GM21528 (cell line): Measurements from ENCODE around the gene PIWIL4.

Experiments
- ATAC-seq: cut with Tn5 transposase; IDR thresholded peaks from one replicate; pipeline ENCODE4 v1.9.1; 2021; ENCODE audit warnings: mild to moderate bottlenecking, moderate library complexity; ENCODE audit not compliant: unreplicated experiment, low FRiP score

PIWIL4 gene

DNA sequence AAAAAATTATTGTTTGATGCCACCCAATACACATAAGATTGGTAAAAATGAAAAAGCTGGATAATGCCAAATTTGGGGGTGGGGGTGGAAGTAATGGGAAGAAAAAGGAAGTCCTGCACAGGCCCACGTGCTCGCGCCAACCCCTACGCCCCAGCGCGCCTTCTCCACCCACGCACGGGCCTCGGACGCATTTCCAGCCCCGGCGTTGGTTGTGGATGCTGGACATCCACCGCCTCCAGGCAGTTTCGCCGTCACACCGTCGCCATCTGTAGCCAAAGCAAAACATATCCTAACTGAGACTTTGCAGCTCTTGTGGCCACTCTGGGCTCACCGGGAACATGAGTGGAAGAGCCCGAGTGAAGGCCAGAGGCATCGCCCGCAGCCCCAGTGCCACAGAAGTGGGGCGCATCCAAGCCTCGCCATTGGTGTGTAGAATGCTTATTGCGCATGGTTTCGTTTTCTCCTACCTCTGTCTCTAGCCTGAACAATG lies at the start of gene PIWIL4:
Gene PIWIL4, plus strand, starts transcription at position 188 of the 490 bp plus-strand sequence. Its CDS starts 151 bp downstream, at position 339.
- ATAC-seq = no peak

DNA sequence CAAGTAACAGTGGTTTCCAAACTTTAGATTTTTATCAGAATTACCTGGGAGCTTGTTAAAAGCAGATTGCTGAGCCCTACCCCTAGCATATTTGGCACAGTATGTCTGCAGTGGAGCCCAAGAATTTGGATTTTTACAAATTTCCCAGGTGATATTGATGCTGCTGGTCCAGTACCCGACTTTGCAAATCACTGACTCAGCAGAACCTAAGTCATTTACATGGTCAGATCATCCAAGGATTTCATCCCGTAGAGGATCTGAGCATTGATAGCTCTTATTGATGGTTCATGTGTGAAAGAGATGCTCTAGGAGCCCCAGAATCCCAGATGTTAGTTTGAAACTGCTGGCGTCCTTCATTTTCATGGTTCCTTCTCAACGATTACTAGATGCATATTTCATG lies 48.9 kb upstream of the PIWIL4 start:
- ATAC-seq = no peak

DNA sequence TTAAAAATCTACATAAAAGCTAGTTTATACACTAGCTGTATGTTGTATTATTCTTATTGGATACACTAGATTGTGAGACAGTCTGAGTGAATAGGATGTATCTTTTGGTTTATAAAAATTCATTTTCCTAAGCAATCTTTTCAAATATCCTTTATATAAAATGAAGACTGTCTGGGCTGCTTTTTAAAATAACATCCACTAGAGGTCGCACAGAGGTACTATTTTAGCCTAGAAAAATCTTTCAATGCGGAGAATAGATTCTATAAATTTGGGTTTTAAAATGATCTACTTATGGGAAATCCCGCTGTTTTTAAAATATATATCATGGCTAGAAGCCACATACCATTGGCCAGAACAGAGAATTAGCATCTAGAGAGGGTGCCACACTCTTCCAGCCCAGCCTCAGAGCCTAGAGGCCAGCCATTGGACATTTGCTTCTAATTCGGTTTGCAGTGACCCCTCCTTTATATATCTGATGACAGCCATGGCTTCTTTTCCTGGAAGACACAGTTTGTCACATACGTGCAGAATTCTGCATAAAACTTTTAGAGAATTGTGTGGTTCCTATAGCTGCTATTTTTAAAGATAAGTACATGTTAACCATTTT lies 47.6 kb upstream of the PIWIL4 start:
- peak; percentile 63 for ATAC-seq

DNA sequence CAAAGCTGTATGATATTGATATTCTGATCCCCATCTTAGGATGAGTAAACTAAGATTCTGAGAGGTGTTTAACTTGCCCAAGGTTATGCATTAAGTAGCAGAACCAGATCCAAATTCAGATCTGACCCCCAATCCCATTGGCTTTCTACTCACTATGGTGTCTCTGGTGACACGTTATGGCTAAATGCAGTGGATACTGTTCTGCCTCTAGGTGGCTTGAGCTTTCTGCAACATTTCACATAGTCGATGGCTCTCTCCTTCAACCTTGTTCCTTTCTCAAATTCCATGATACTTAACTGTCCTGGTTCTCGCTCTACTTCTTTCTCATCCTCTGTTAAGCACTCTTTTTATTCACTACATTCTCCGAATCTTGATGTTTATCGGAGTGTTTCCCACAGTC lies 45.5 kb upstream of the PIWIL4 start:
- ATAC-seq = no peak

DNA sequence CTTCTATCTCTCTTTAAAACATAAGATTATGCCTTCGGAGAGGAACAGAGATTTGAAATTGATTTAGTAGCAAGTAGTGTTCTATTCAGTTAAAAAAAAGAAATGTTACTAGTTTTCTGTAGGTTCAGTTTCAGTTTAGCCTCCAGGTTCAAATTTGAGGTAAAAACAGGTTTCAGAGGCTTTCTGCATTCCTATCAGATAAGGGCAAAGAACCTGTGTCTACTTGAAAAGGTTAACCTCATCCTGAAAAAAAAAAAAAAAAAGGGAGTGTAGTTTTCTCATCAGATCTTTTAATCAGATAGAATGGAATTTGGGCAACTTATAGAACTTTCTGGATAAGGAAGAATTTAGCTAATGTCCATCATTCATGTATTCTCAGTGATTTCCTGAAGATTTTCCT lies 42.8 kb upstream of the PIWIL4 start:
- no peak for ATAC-seq

DNA sequence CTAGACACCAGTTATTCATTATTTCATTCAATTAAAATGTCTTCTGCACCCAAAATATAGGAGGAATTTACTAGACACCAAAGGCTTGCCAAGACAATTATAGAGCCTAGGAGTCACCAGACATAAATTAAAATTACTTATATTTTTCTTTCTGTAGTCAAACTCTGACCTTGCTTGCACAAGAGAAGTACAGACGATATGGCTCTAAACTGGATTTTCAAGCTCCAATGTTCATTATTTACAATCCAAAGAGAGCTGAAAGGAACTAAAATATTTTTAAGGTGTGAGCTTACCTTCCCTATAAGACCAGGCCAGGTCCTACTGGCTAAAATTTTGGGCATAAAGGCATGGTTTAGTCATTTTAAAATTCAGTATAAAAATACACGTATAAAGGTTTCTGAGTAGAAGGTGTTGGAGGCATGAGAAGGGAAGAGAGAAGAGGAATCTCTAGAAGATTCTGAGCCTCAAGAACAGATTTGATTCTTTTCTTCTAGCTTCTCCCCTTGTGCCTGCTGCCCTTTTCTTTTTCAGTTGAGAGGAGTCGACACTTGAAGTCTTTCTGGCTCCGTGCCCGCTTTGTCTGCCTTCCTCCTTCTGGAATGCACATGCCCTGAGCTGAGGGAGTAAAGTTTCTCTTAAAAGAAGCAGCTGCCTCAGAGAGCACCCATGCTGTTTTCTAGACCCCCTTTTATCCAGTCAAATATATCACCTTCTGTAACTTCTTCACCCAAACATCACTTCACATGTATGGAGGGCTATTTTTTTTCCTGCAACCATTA lies 41.4 kb upstream of the PIWIL4 start:
- ATAC-seq = no peak

DNA sequence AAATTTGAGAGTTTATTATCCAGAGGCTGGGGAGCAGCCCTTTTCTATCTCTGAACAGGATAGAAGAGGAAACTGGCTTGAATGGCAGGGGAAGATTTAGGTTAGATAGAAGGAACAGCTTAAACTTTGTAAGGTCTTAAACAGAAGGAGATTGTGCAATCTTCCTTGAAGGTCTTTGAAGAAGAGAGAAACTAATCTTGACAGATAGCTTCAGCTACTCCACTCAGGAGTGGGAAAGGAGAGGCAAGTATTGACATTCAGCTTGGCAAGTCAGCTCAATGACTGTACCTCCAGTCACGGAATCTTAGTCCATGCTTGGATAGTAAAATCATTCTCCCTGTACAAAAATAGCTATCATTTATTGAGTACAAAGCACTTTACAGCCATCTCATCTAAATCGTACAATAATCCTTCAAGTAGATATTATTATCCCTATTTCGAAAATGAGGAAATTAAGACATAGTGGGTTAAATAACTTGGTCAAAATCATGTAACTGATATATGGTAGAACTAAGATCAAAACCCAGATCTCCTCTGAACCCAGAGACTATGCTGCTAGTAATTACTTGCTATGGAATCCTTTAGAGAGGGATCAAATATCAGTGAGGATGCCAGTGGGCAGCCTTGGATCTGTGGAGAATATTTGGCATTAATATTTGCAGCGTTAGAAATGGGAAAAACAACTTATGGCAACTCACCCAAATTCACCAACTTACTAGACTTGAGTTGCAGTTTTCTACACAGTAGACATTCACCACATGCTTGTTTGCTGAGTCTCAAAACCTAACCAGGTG lies 40.3 kb upstream of the PIWIL4 start:
- no peak for ATAC-seq

DNA sequence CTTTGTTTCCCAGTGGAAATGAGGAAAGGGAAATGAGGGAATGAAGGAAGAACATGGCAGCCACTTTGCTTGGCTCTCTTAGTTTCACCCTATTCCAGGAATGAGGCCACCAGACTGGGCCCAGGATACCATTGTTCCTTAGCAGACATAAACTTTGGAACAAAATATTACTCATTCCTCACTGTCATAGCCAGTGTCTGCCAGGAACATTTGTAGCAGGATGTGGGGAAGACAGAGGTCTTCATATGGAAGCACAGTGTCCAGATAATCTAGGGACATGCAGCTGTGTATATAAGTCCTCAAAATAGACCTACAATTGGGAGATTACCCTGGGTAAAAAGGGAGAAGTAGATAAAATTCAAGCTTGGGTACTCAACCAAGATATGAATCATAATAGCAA lies 38.6 kb upstream of the PIWIL4 start:
- no peak for ATAC-seq

DNA sequence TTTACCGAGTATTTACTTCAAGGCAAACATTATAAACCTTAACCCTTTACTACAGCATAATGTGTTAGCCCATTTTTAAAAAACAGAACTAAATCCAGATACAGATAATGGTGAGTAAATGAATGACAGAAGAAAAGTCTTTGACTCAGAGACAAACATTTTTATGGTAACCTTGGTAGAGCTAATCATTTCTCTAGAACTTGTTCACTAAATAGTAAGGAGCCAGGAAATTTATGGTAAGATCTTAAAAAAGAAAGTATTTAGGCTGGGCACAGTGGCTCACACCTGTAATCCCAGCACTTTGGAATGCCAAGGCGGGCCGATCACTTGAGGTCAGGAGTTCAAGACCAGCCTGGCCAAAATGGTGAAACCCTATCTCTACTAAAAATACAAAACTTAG lies 35.0 kb upstream of the PIWIL4 start:
- ATAC-seq = no peak

DNA sequence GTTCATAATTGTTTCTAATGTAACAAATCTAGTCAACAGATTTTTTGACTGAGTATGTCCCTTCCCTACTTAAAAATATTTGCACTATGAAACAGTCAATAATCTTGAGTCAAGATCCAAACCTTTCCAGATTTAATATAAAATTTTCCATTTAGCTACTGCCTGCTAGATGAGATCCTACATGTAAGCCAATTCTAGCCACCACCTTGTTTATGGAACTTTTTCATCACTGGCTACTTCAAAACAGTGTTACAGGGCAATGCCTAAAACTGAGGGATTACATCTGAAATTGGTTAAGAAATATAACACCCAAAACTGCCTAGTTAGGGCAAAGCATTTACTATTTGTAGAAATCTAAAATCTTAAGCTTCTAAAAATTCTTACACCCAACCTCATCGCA lies 34.0 kb upstream of the PIWIL4 start:
- ATAC-seq = no peak

DNA sequence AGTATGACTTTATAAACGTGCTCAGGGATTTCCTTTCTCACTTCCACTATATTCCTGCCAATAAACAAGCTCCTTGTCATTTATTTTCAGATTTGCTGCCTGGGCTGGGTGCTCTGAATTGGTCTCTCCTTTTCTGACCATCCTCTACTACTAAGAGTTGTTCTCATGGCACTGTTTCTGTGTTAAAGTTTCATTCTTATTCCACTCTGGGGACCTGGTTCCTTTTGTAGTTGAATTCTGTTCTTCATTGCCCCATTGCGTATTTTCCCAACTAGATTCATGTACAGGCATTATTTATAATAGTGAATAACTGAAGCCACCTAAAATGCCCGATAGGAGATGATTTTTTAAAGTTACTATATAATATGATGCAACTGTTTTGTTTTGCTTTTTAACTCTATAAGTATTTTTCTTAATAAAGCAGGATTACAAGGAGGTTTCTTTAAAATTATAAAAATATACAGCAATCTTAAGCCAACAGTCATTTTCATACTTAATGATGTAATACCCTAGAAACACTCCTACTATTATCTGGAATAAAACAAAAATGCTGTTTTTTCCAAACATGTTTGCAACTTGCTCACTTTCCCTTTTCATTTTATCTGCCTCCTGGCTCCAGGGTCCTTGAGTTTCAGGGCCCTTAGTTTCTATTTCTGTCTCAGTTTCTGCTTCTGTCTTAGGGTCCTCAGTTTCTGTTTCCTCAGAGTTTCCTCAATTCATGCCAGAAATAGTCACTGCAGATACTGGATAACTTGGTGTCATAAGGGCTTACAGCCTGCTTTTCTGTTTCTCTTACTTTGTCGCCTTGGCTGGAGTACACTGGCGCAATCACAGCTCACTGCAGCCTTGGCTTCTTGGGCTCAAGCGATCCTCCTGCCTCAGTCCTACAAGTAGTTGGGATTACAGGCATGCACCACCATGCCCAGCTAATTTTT lies 33.2 kb upstream of the PIWIL4 start:
- ATAC-seq = no peak

DNA sequence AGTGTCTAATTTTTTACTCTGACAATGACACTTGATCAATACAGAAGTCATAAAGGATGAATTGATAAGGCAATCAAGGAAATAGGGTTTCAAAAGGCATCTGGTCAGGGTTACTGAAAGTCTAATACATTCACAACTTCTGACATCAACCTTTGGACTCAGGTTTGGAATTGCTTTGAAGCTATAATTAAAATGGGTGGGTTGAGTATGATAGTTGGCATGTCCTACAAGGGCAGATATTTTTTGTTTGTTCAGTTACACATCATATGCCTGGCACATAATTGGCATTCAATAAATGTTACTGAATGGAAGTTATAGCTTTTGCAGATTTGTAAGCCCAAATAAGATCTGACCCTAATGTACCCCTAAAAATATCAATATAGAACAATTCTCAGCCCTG lies 30.8 kb upstream of the PIWIL4 start:
- no peak for ATAC-seq

DNA sequence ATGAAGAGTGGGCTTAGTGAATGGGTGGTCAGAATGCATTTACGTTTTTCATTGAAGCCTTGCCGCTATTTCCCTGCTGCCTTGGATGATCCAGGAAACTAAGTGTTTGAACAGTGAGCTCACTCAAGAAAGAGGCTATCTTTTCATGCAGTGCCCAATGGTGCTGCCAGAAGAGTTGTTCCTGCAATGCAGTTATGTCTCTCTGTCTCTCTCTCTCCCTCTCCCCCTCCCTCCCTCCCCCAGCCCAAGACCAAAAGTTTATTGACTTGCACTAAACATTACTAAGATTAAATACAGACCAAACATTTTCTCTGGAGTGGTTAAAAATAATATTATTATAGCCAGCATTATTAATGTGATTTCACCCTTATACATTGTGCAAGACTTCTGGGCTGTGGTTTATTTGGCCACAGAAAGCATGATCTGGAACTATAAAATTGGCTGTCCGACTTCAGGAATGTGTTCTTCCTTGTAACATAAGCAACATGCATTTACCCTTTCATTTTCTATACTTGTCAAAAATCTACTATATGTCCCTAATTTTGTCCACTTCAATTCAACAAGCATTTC lies 30.1 kb upstream of the PIWIL4 start:
- no peak for ATAC-seq

DNA sequence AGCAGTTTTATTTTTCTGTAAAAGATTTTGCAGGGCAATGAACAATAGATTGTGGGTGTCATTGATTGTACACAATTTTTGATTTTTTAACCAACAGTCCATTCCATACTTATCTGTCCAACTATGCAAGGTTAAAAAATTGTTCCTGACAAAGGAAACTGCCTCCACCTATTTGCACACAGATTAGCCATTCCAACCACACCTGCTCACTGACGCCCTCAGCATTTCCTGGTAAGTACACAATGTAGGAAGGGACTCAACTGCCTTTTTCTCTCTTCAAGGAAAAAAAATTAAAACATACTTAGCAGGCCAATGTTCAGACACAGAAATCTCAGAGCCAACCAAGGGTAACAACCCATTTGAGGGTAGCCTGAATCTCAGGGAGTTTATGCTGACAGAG lies 27.7 kb upstream of the PIWIL4 start:
- ATAC-seq = no peak

DNA sequence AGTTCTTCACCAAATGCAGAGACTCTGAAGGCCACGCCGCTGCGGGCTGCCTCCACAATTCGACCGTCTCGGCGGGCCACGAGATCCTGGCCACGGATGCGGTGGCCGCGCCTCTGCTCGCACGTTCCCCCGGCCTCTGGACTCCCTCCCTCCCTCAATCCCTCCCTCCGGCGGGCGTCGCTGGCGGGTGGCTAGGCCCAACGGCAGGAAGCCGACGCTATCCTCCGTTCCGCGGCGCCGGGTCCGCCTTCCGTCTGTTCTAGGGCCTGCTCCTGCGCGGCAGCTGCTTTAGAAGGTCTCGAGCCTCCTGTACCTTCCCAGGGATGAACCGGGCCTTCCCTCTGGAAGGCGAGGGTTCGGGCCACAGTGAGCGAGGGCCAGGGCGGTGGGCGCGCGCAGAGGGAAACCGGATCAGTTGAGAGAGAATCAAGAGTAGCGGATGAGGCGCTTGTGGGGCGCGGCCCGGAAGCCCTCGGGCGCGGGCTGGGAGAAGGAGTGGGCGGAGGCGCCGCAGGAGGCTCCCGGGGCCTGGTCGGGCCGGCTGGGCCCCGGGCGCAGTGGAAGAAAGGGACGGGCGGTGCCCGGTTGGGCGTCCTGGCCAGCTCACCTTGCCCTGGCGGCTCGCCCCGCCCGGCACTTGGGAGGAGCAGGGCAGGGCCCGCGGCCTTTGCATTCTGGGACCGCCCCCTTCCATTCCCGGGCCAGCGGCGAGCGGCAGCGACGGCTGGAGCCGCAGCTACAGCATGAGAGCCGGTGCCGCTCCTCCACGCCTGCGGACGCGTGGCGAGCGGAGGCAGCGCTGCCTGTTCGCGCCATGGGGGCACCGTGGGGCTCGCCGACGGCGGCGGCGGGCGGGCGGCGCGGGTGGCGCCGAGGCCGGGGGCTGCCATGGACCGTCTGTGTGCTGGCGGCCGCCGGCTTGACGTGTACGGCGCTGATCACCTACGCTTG lies 23.2 kb upstream of the PIWIL4 start, which contains the start of gene FUT4:
Gene FUT4, plus strand, starts transcription at position 227 of the 951 bp plus-strand sequence. Its CDS starts 213 bp downstream, at position 440.
- peak; percentile 93 for ATAC-seq

DNA sequence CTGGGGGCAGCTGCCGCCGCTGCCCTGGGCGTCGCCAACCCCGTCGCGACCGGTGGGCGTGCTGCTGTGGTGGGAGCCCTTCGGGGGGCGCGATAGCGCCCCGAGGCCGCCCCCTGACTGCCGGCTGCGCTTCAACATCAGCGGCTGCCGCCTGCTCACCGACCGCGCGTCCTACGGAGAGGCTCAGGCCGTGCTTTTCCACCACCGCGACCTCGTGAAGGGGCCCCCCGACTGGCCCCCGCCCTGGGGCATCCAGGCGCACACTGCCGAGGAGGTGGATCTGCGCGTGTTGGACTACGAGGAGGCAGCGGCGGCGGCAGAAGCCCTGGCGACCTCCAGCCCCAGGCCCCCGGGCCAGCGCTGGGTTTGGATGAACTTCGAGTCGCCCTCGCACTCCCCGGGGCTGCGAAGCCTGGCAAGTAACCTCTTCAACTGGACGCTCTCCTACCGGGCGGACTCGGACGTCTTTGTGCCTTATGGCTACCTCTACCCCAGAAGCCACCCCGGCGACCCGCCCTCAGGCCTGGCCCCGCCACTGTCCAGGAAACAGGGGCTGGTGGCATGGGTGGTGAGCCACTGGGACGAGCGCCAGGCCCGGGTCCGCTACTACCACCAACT lies 22.4 kb upstream of the PIWIL4 start:
- no peak for ATAC-seq

DNA sequence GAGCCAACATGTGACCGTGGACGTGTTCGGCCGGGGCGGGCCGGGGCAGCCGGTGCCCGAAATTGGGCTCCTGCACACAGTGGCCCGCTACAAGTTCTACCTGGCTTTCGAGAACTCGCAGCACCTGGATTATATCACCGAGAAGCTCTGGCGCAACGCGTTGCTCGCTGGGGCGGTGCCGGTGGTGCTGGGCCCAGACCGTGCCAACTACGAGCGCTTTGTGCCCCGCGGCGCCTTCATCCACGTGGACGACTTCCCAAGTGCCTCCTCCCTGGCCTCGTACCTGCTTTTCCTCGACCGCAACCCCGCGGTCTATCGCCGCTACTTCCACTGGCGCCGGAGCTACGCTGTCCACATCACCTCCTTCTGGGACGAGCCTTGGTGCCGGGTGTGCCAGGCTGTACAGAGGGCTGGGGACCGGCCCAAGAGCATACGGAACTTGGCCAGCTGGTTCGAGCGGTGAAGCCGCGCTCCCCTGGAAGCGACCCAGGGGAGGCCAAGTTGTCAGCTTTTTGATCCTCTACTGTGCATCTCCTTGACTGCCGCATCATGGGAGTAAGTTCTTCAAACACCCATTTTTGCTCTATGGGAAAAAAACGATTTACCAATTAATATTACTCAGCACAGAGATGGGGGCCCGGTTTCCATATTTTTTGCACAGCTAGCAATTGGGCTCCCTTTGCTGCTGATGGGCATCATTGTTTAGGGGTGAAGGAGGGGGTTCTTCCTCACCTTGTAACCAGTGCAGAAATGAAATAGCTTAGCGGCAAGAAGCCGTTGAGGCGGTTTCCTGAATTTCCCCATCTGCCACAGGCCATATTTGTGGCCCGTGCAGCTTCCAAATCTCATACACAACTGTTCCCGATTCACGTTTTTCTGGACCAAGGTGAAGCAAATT lies 21.7 kb upstream of the PIWIL4 start:
- no peak for ATAC-seq
